Fibroblast of lung (primary cell): Measurements from ENCODE around the gene LCP1. TPM values are rescaled to one million over a fixed set of nuclear protein-coding genes. Genes with fewer than 3 reads are reported as not detected.

ENCODE experiments used
- DNase-seq, 2 donors: peaks; one replicate each; pipeline versions ENCODE4 v3.0.0 to v3.0.0-alpha.2; 2010; ENCODE audit warnings: low read depth in 2 of 2
- H2AFZ ChIP-seq: 2 replicates; pipeline ENCODE4 v1.5.1; 2012; ENCODE audit warnings: low read length, control low read depth, inconsistent platforms
- H3K27ac ChIP-seq: 2 replicates; pipeline ENCODE4 v1.5.1; 2011; ENCODE audit warnings: low read length, control low read depth; ENCODE audit not compliant: insufficient read depth
- H3K27me3 ChIP-seq: 2 replicates; pipeline ENCODE4 v1.5.1; 2011; ENCODE audit warnings: mild to moderate bottlenecking, low read length; ENCODE audit not compliant: control insufficient read depth, insufficient read depth
- H3K36me3 ChIP-seq: 2 replicates; pipeline ENCODE4 v1.5.1; 2011; ENCODE audit warnings: low read length; ENCODE audit not compliant: control insufficient read depth, insufficient read depth
- H3K4me1 ChIP-seq: 2 replicates; pipeline ENCODE4 v1.5.1; 2011; ENCODE audit warnings: low read length; ENCODE audit not compliant: control insufficient read depth, insufficient read depth; ENCODE audit errors: extremely low read depth
- H3K4me2 ChIP-seq: 2 replicates; pipeline ENCODE4 v1.5.1; 2011; ENCODE audit warnings: low read length, control low read depth; ENCODE audit not compliant: insufficient read depth; ENCODE audit errors: extremely low read depth
- H3K4me3 ChIP-seq, 4 experiments: fragments of 200-600 bp in 1 of 4; sonication (generic) in 1 of 4; replicated peaks in 1 of 4; 2 replicates each; pipeline ENCODE4 v1.5.1; 2011 to 2016; ENCODE audit warnings: low read length in 4 of 4, low read depth in 3 of 4, mild to moderate bottlenecking in 3 of 4, control low read depth in 2 of 4, inconsistent platforms in 1 of 4, mixed read lengths in 1 of 4; ENCODE audit not compliant: insufficient read depth in 1 of 4; ENCODE audit errors: control extremely low read depth in 1 of 4
- H3K79me2 ChIP-seq: 2 replicates; pipeline ENCODE4 v1.5.1; 2012; ENCODE audit warnings: mild to moderate bottlenecking, low read length, inconsistent platforms; ENCODE audit not compliant: control insufficient read depth, insufficient read depth
- H3K9ac ChIP-seq: 2 replicates; pipeline ENCODE4 v1.5.1; 2011; ENCODE audit warnings: mild to moderate bottlenecking, low read length, control low read depth; ENCODE audit not compliant: insufficient read depth
- H3K9me3 ChIP-seq: 2 replicates; pipeline ENCODE4 v1.5.1; 2012; ENCODE audit warnings: low read depth, low read length; ENCODE audit not compliant: control insufficient read depth, insufficient read depth
- H4K20me1 ChIP-seq: 2 replicates; pipeline ENCODE4 v1.5.1; 2011; ENCODE audit warnings: low read length; ENCODE audit not compliant: control insufficient read depth, insufficient read depth; ENCODE audit errors: extremely low read depth
- CTCF ChIP-seq, 2 donors: IDR thresholded peaks in 1 of 2; conservative IDR thresholded peaks in 1 of 2; 1 replicate in 1 of 2; 2 replicates in 1 of 2; pipeline ENCODE4 v1.5.1; 2011 to 2012; ENCODE audit warnings: low read length in 2 of 2, control low read depth in 1 of 2, inconsistent platforms in 1 of 2, low read depth in 1 of 2, mild to moderate bottlenecking in 1 of 2
- EZH2 ChIP-seq: IDR thresholded peaks from 2 replicates; pipeline ENCODE4 v1.5.1; 2012; ENCODE audit warnings: low read length, control low read depth, mild to moderate bottlenecking; ENCODE audit errors: missing control alignments
- polyA plus RNA-seq, 2 donors: library from polyadenylated mRNA; depleted of rRNA in 1 of 2; stranded (reverse) in 1 of 2; unstranded in 1 of 2; fragments of >200 nt; gene quantifications; 2 replicates each; pipeline ENCODE4 v1.2.1, GENCODE V29; 2011 to 2012; ENCODE audit warnings: missing spikeins in 1 of 2
- total RNA-seq: library from RNA; depleted of rRNA; stranded (reverse); fragments of >200 nt; gene quantifications from 2 replicates; pipeline ENCODE4 v1.2.1, GENCODE V29; 2014

Gene LCP1
- total and polyA plus RNA-seq, 2 donors (not counting 1 experiment from before 2014, with no cell fraction given) = under 0.01 to 0.06 TPM

GRCh38 chr13:46086985-46087384, 95.0 kb downstream of the LCP1 start:
- Histone ChIP-seq H2AFZ (no peak overlapping the region), H3K4me2 (no peak overlapping the region), H3K4me1 (no peaks in the 10 kb centered on the region), H3K27ac (no peak overlapping the region), H3K79me2 (no peaks in the 10 kb centered on the region), H3K27me3 (no peaks in the 10 kb centered on the region), H3K9me3 (no peaks in the 10 kb centered on the region), H3K36me3 (no peaks in the 10 kb centered on the region), H3K4me3 (no peak overlapping the region), H4K20me1 (no peaks in the 10 kb centered on the region), H3K9ac (no peak overlapping the region)
- no peak for TF ChIP-seq EZH2
- TF ChIP-seq CTCF (conservative IDR thresholded peaks at IDR 0.05 in 1 of 2, IDR thresholded peaks at IDR 0.05 in 1 of 2; ENCODE audit: low read depth in 1 of 2, low read length in 2 of 2) = no peak
- no peak for DNase-seq

GRCh38 chr13:46086421-46086922, 95.5 kb downstream of the LCP1 start:
- TF ChIP-seq CTCF (conservative IDR thresholded peaks at IDR 0.05 in 1 of 2, IDR thresholded peaks at IDR 0.05 in 1 of 2; ENCODE audit: low read depth in 1 of 2, low read length in 2 of 2) (no peak), EZH2 (no peak)
- H3K27me3 ChIP-seq = no peaks in the 10 kb centered on the region

GRCh38 chr13:46085737-46086136, 96.2 kb downstream of the LCP1 start:
- no peak for DNase-seq
- Histone ChIP-seq H3K36me3 (no peaks in the 10 kb centered on the region), H3K9ac (no peak overlapping the region), H2AFZ (no peak overlapping the region), H3K4me2 (no peak overlapping the region), H3K9me3 (no peaks in the 10 kb centered on the region), H4K20me1 (no peaks in the 10 kb centered on the region), H3K27me3 (no peaks in the 10 kb centered on the region), H3K4me1 (no peaks in the 10 kb centered on the region), H3K4me3 (no peak overlapping the region), H3K79me2 (no peaks in the 10 kb centered on the region), H3K27ac (no peak overlapping the region)
- TF ChIP-seq EZH2 = no peak

More at GRCh38 chr13:46086421-46086922, 95.5 kb downstream of the LCP1 start:
- Histone ChIP-seq H3K36me3 (no peaks in the 10 kb centered on the region), H3K4me2 (no peak overlapping the region), H3K79me2 (no peaks in the 10 kb centered on the region), H3K27ac (no peak overlapping the region), H3K4me1 (no peaks in the 10 kb centered on the region), H3K4me3 (no peak overlapping the region), H2AFZ (no peak overlapping the region), H3K9me3 (no peaks in the 10 kb centered on the region), H3K9ac (no peak overlapping the region), H4K20me1 (no peaks in the 10 kb centered on the region)
- no peak for DNase-seq
